GM21723 (cell line): ENCODE measurements around the gene BDKRB2.
A peak's percentile ranks its signal among the peaks of the same experiment; 100 is the strongest.

Source experiments
- ATAC-seq: cut with Tn5 transposase; IDR thresholded peaks from one replicate; pipeline ENCODE4 v1.9.1; 2021; ENCODE audit warnings: mild to moderate bottlenecking, moderate library complexity; ENCODE audit not compliant: unreplicated experiment

BDKRB2 gene

DNA sequence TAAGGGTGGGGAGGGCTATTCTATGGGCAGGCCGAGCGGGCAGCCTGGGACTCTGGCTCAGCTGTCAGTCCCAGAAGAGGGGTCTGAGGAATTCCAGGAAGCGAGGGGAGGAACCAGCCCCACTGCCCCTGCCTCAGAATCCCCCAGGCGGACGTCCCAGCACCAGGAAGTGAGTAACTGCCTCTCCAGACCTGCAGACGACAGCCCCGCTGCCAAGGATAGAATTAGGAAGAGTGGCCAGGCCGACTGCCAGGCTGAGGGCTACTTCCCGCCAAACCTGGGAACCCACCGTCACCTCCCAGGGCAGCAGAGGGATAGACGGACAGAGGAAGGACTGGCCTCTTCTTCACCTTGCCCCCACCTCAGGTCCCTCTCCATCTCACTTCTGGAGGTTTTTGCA, 6.7 kb upstream of the BDKRB2 start:
- ATAC-seq = no peak

DNA sequence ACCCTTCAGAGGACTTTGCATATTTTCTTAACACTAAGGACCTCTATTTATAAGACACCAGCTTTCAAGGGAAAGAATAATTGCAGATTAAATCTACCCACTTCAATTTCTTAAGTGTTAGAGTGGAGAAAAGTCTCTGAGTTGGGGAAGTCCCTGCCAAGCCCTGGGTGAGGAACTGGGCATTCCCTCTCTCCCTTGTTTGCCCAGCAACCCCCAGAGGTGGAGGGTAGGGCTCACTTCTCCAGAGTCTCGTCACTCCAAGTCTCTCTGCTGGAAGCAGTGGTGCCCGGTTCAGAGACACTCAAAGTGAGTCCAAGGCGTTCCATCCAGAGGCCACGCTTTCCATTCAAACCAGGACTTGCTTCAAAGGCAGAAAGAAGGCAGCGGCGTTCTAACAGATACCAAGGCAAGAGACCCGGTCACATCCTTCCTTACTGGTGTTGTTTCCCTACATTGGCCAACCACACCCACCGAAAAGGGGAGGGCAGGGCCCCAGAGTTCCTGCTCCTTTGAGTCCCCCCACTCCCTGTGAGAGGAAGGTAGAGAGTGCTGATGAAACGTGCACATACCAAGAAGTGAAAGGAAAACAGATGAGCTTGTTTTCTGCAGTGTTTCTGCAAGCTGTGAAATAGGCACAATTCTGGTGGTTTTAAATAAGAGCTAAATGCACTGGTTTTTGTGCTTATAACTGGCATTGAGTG, 6.1 kb upstream of the BDKRB2 start:
- peak; percentile 64 for ATAC-seq

DNA sequence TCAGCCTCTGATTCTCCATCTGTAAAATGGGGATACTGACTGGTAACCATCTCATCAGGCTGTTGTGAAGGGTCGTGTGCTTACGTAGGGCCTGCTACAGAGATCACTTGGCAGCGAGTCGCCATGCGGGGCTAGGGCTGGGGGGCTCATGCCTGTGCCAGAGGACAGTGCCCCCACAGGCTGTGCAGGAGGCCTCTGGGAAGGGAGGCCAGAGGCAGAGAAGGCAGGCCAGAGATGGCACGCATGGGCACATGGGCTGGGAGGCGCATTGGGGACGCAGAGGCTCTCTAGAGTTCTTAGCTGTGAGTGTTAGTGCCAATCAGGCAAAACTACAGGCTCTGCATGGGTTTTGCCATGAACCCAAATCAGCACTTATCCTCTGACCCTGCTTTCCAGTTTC, 3.5 kb upstream of the BDKRB2 start:
- no peak for ATAC-seq

DNA sequence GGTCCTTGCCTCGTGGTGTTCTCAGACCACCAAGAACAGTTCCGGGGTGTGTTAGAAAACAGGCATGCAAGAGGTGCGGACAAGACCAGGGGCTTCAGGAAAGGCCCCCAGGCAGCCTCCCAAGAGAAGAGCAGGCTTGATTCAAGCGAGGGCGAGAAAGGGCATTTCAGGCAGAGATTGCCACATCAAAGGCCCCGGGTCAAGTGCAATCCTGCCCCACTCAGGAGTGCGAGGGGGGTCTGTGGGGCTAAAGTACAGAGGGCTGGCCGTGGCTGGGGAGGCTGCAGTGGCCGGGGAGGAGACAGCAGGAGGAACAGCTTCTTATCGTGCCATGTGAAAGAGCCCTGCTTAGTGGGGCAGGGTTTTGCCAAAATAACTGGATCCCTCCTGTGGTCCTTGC, 2.7 kb upstream of the BDKRB2 start:
- no peak for ATAC-seq

- ATAC-seq = no peak
These were observed 2.1 kb upstream of the BDKRB2 start for GRCh38 chr14:96202441-96203094.

- no peak for ATAC-seq
These were observed 1.5 kb upstream of the BDKRB2 start for GRCh38 chr14:96203116-96203515.

- no peak for ATAC-seq
These were observed 1.0 kb upstream of the BDKRB2 start for GRCh38 chr14:96203635-96204034.

DNA sequence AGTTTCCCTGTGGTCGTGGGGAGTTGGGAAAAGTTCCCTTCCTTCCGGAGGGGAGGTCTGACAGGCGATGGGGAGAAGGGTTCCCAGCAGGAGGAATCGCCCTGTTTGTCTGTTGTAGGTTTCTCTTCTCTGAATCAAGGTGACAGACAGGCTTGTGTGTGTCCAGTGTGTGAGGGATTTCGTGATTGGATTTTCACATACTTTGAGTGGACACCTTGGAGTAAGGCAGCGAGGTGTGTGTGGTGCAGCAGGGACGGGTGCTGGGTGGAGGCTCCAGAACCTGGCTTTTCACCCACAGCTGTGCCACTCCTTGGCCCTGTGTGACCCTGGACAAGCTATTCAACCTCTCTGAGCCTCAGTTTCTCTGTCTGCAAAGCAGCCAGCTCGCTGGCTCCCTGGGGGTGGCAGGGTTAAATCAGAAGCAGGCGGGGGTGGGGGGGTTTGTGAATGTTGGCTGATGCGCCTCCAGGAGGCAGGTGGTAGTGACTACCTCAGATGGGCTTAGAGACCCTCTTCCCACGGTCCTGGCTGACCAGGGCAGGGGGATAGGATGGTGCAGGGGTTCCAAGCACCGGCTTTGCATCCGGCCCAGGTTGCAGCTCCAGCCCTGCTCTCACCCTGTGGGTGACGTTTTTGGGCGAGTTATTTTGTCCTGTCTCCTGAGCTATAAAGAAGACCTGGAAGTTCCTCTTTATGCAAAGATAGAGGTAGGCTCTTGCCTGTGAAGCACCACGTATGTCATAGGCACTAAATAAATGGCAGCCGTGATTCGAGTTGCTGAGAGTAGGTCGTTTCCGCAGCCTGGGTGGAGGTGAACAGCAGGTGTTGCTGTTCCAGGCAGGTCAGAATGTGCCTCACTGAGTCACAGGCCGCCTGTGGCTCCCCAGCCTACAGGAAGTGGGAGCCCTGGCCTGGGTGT, 679 bp downstream of the BDKRB2 start:
- ATAC-seq = no peak

GRCh38 chr14:96205978-96206360, 1.3 kb downstream of the BDKRB2 start:
- ATAC-seq = no peak

DNA sequence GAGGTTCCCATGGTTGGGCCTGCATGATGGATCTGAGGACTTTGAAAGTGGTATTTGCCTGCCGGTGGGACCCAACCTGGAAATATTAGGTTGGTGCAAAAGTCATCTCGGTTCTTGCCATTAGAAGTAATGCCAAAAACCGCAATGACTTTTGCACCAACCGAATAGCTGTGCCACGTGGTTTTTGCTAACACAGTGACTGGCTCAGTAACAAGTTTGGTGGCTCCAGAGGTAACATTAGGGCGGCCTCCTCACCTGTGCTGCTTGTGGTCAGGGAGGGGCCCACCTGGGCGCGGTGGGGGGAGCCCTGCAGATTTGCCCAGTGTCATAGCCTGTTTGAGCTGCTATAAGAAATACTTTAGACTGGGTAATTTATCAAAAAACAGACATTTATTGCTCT, 1.8 kb downstream of the BDKRB2 start:
- no peak for ATAC-seq

- no peak for ATAC-seq
These were observed 3.0 kb downstream of the BDKRB2 start for GRCh38 chr14:96207686-96208085.

DNA sequence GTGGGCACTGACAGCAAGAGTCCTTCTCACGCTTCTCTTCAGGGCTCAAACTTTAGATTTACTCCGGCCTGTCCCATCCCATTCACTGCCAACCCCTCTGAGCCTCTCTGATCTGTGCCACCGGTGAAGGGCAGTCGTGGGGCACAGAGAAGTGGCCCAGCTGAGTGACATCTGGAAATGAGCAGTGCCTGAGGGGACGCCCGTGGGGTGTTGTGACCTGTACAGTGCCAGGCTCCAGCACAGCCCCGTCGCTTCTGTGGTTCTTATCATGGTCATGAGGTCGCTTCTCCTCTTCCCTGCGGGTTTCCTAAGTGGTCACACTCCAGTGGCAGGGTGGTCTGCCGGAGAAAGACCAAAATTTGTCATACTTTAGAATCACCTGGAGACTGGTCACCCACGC, 4.1 kb downstream of the BDKRB2 start:
- ATAC-seq = no peak

DNA sequence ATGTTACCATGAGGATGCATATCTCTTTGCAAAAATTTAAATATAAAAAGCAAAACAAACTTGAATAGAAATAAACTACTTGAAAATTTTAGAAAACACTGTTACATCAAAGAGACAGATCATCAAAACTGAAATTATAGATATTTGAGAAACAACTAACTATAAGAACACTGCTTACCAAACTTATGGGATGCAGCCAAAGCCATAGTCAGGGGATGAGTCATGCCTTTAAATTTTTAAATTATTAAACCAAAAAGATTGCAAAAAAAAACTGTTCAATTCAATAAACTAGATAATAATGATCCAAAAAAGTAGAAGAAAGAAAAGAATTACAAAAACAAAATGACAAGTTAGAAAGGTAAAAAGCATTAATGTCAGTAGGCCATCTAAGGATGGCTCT, 7.5 kb downstream of the BDKRB2 start:
- ATAC-seq = no peak

DNA sequence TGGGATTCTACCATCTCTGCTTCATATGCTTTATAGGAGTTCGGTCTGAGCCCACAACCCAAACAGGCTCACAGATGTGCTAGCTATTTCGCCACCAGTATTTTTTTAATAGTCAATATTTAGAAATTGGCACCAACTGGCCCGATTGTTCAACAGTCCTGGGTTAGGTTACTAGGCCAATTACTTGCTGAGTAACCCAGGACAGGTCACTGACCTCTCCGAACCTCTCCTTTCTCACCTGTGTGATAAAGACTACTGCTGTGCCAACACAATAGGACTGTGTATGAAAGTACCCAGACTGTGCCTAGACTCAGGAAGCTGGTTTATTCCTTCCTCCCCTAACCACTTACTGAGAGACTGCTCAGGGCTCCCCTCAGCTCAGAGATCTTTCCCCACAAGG, 8.3 kb downstream of the BDKRB2 start:
- no peak for ATAC-seq

GRCh38 chr14:96213871-96214465, 9.3 kb downstream of the BDKRB2 start:
- no peak for ATAC-seq

DNA sequence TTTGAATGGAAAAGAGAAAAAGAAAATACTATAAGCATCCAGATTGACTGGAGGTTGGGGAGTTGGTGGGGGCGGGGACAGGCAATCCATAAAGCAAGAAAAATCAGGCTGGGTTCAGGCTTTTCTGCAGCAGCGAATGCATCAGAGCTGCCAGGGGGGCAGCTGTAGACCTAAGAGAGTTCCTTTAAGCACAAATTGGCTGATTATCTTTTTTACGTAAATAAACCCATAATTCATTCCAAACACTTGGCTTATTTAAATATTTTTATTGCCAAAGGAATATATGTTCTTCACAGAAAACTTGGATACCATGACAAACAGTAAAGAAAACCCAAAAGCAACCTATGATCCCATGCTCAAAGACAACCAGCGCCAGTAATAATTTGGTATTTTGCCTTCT, 10.2 kb downstream of the BDKRB2 start:
- no peak for ATAC-seq

DNA sequence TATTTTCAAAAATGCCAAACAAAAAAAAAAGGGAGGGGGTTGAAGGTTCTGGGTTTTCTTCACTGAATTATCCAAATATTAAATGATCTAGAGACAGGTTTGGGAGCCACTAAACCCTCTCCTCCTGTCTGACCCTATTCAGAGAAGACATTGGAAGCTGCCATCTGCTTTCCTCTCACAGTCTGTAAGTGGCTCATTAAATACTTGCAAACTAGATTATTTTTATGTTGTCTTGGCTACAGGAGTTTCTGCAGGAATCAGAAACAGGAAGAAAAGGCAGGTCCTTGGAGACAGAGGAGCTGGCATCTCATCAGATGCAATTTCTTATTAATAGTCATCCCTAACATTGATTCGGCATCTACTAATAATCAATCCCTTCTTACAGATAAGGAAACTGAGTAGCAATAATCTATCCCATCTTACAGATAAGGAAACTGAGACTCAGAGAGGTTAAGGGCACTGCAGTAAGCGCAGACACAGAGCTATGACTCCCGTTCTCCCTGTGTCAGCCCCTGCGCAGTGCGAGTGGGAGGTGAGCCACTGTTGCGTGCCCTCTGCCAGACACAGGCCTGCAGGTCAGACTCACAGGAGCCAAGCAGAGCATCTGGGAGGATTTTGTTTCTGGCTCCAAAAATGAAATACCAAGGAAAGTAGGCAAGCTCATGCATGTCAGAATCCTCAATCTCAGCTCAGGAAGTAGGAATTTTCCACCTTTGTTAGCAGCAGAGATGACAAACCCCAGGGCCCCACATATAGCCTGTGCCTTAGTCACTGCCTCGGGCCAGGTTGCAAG, 11.0 kb downstream of the BDKRB2 start:
- no peak for ATAC-seq

DNA sequence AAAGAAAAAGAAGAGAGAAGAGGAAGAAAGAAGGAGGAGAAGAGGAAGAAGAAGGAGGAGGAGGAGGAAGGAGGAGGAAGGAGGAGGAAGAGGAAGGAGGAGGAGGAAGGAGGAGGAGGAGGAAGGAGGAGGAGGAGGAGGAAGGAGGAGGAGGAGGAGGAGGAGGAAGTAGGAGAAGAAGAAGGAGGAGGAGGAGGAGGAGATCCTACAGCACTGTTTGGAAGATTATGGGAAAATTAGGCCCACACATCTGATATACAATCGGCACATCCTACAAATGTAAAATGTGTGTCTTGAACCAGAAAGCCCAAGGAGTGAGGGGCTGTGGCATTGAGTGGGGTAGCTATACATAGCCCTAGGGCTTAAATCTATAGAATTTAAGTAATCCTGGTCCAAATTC, 12.0 kb downstream of the BDKRB2 start:
- ATAC-seq = no peak

- ATAC-seq = no peak
These were observed 12.8 kb downstream of the BDKRB2 start for GRCh38 chr14:96217376-96217913.

- ATAC-seq = no peak
These were observed 16.5 kb downstream of the BDKRB2 start for GRCh38 chr14:96221109-96221650.
